K562 (cell line): ENCODE measurements around the gene ALG14. TPM values are rescaled to one million over a fixed set of nuclear protein-coding genes. Genes with fewer than 3 reads are reported as not detected.
A peak's percentile ranks its signal among the peaks of the same experiment; 100 is the strongest.

Source experiments
- ATAC-seq: fragments of 200-7000 bp; cut with Tn5 transposase; 3 replicates; pipeline ENCODE4 v1.9.1; 2020; ENCODE audit warnings: moderate library complexity
- BruUV-seq: library from RNA; stranded (reverse); fragments of 400-500 nt; replicated peaks from 2 replicates; lab custom pipeline; 2021; lab: Mats Ljungman, UMichigan
- CTCF ChIA-PET: fragments of 300-600 bp; formaldehyde crosslinking; extraction: SDS; loops from one replicate; lab custom pipeline; 2021; ENCODE audit warnings: low intra/inter-chr PET ratio; lab: Yijun Ruan, JAX
- POLR2A ChIA-PET: fragments of 300-600, 350-650 bp; sonication (Branson Sonifier 250); formaldehyde crosslinking; extraction: SDS; loops from one replicate; lab custom pipeline; 2021; ENCODE audit warnings: antibody characterized with exemption, inconsistent platforms; lab: Yijun Ruan, JAX
- DNase-seq, 4 experiments: peaks; one replicate each; pipeline versions ENCODE4 v3.0.0 to v3.0.0-alpha.2; 2011 to 2018; ENCODE audit warnings: low spot score in 3 of 4, mixed read lengths in 3 of 4; ENCODE audit errors: extremely low read depth in 1 of 4
- FAIRE-seq: peaks from 2 replicates; lab custom pipeline; 2011; peaks lifted over from hg19 to GRCh38; lab: Jason Lieb, UNC
- H2AFZ ChIP-seq: 2 replicates; pipeline ENCODE4 v1.6.0; 2011; ENCODE audit warnings: low read depth, low read length, control low read depth, inconsistent platforms
- H3K27ac ChIP-seq: fragments of 200-600 bp; 3 replicates; pipeline ENCODE4 v1.8.0; 2011; ENCODE audit warnings: low read depth, mild to moderate bottlenecking, control low read depth, inconsistent platforms, low read length, moderate library complexity, mixed read lengths; ENCODE audit errors: extremely low read depth
- H3K27me3 ChIP-seq, 2 experiments: fragments of 300-600 bp in 1 of 2; 2 replicates in 1 of 2; 3 replicates in 1 of 2; pipeline versions ENCODE4 v1.6.0 to v1.8.0; 2011; ENCODE audit warnings: inconsistent platforms in 2 of 2, low read length in 2 of 2, mild to moderate bottlenecking in 1 of 2, mixed read lengths in 1 of 2, moderate library complexity in 1 of 2; ENCODE audit not compliant: control insufficient read depth in 2 of 2, insufficient read depth in 2 of 2
- H3K36me3 ChIP-seq: fragments of 300-600 bp; 3 replicates; pipeline ENCODE4 v1.8.0; 2011; ENCODE audit warnings: mild to moderate bottlenecking, low read length, inconsistent platforms; ENCODE audit not compliant: control insufficient read depth, insufficient read depth
- H3K4me1 ChIP-seq, 2 experiments: fragments of 200-600 bp in 1 of 2; replicated peaks in 1 of 2; 2 replicates in 1 of 2; 3 replicates in 1 of 2; pipeline versions ENCODE4 v1.5.1 to v1.8.0; 2011; ENCODE audit warnings: inconsistent platforms in 2 of 2, low read length in 2 of 2, mild to moderate bottlenecking in 1 of 2, mixed read lengths in 1 of 2, moderate library complexity in 1 of 2; ENCODE audit not compliant: control insufficient read depth in 2 of 2, insufficient read depth in 2 of 2
- H3K4me2 ChIP-seq: 2 replicates; pipeline ENCODE4 v1.6.1; 2011; ENCODE audit warnings: low read length, control low read depth, inconsistent platforms, mixed read lengths; ENCODE audit not compliant: insufficient read depth
- H3K4me3 ChIP-seq: fragments of 200-600 bp; sonication (generic), shearing (Covaris generic); 2 replicates; pipeline ENCODE4 v1.5.1; 2016; ENCODE audit warnings: control low read depth, inconsistent platforms
- H3K79me2 ChIP-seq: fragments of 200-600 bp; 3 replicates; pipeline ENCODE4 v1.8.0; 2011; ENCODE audit warnings: low read length, inconsistent platforms; ENCODE audit not compliant: control insufficient read depth, insufficient read depth
- H3K9ac ChIP-seq, 2 experiments: 2 replicates each; pipeline versions ENCODE4 v1.6.0 to v1.6.1; 2011; ENCODE audit warnings: low read depth in 2 of 2, low read length in 2 of 2, control low read depth in 1 of 2, inconsistent platforms in 1 of 2, mild to moderate bottlenecking in 1 of 2, mixed read lengths in 1 of 2; ENCODE audit not compliant: insufficient read depth in 1 of 2
- H3K9me1 ChIP-seq: one replicate; pipeline ENCODE4 v1.6.0; 2011; ENCODE audit warnings: inconsistent platforms, mild to moderate bottlenecking, low read length, moderate library complexity; ENCODE audit not compliant: control insufficient read depth, insufficient read depth
- H3K9me3 ChIP-seq: replicated peaks from 2 replicates; pipeline ENCODE4 v1.5.1; 2011; ENCODE audit warnings: low read depth, low read length, inconsistent platforms; ENCODE audit not compliant: control insufficient read depth, insufficient read depth
- H4K20me1 ChIP-seq: replicated peaks from 2 replicates; pipeline ENCODE4 v1.6.1; 2011; ENCODE audit warnings: low read length, inconsistent platforms, mixed read lengths; ENCODE audit not compliant: control insufficient read depth, insufficient read depth
- BRF1 ChIP-seq: IDR thresholded peaks from 3 replicates; pipeline ENCODE4 v1.6.1; 2011; ENCODE audit warnings: borderline replicate concordance, mild to moderate bottlenecking; ENCODE audit not compliant: insufficient read length; ENCODE audit errors: extremely low read depth
- C11orf30 ChIP-seq: fragments of 450-650 bp; IDR thresholded peaks from 2 replicates; pipeline ENCODE4 v1.6.1; 2016; ENCODE audit warnings: low read depth, mild to moderate bottlenecking
- FOXP1 ChIP-seq: sonication (generic); formaldehyde crosslinking; IDR thresholded peaks from 2 replicates; pipeline ENCODE4 v1.8.0; 2022; ENCODE audit warnings: mild to moderate bottlenecking, missing genetic modification reagents
- NR2C1 ChIP-seq, 2 experiments: fragments of 450-650 bp; IDR thresholded peaks; 2 replicates each; pipeline ENCODE4 v1.6.1; 2017; ENCODE audit warnings: mild to moderate bottlenecking in 2 of 2, antibody characterized with exemption in 1 of 2, inconsistent platforms in 1 of 2, missing compliant biosample characterization in 1 of 2, missing genetic modification characterization in 1 of 2
- NR2C2 ChIP-seq, 2 experiments: fragments of 200-800 bp in 1 of 2; sonication (Bioruptor generic) in 1 of 2; sonication (generic) in 1 of 2; formaldehyde crosslinking in 1 of 2; IDR thresholded peaks; 2 replicates each; pipeline versions ENCODE4 v1.6.1 to v1.8.0; 2016 to 2022; ENCODE audit warnings: mild to moderate bottlenecking in 1 of 2, missing compliant biosample characterization in 1 of 2, missing genetic modification characterization in 1 of 2, missing genetic modification reagents in 1 of 2
- ZNF197 ChIP-seq: fragments of 200-800 bp; sonication (Bioruptor generic); IDR thresholded peaks from 2 replicates; pipeline ENCODE4 v1.6.1; 2016; ENCODE audit warnings: low read depth, missing genetic modification characterization, missing compliant biosample characterization
- ZNF384 ChIP-seq: IDR thresholded peaks from 2 replicates; pipeline ENCODE4 v1.6.1; 2012; ENCODE audit warnings: low read depth, low read length, improper control_type of control experiment
- ZNF41 ChIP-seq: fragments of 250-450 bp; sonication (Bioruptor Pico); conservative IDR thresholded peaks from 2 replicates; pipeline ENCODE4 v1.4.0; 2020; ENCODE audit warnings: mild to moderate bottlenecking
- ZNF830 ChIP-seq: fragments of 250-450 bp; sonication (Bioruptor Pico); IDR thresholded peaks from 2 replicates; pipeline ENCODE4 v1.5.0; 2021; ENCODE audit warnings: mild to moderate bottlenecking
- WGBS: fragments of 100-300 bp; shearing (Covaris generic); methylation state at CpG from one replicate; pipeline ENCODE4 v1.1.6; 2016; ENCODE audit warnings: low coverage, mixed read lengths; ENCODE audit not compliant: insufficient coverage; ENCODE audit errors: missing lambda C conversion rate; 5-methylcytosine and 5-hydroxymethylcytosine counted together
- in situ Hi-C: fragments of 300-500 bp; cut with MboI; formaldehyde crosslinking; loops from 4 replicates; pipeline ENCODE4 v1.15.0; 2018; ENCODE audit warnings: inconsistent platforms, mixed read lengths
- intact Hi-C: fragments of 100-400 bp; cut with micrococcal nuclease; formaldehyde crosslinking; loops from 2 replicates; pipeline ENCODE4 v1.14.2; 2022
- polyA plus RNA-seq, 8 experiments: library from polyadenylated mRNA; depleted of rRNA in 4 of 8; stranded (reverse) in 5 of 8; unstranded in 3 of 8; fragments of >200 nt; fragmentation: Nextera tagmentation in 2 of 8; fragmentation: Illumina TruSeq in 1 of 8; extraction: Ambion mirVana in 2 of 8; extraction: Trizol in 1 of 8; gene quantifications; 2 replicates each; pipeline versions ENCODE4 v1.2.1 to v1.2.3, GENCODE V29; 2011 to 2014; ENCODE audit warnings: inconsistent platforms in 1 of 8, missing spikeins in 1 of 8
- total RNA-seq, 7 experiments: library from RNA; depleted of rRNA in 6 of 7; stranded (reverse); fragments of >200 nt in 6 of 7; fragmentation: Illumina TruSeq in 2 of 7; extraction: Trizol in 2 of 7; gene quantifications; 2 replicates each; pipeline versions ENCODE4 v1.2.1 to v1.2.3, GENCODE V29; 2011 to 2021; ENCODE audit warnings: low replicate concordance in 1 of 7
- TF ChIP-seq, protein P1 (sequence below): fragments of 250-450 bp; sonication (Bioruptor Pico); IDR thresholded peaks from 2 replicates; pipeline ENCODE4 v1.4.0; 2020; ENCODE audit warnings: mild to moderate bottlenecking, moderate library complexity

The ALG14 gene
- total and polyA plus RNA-seq, 9 of the 15 experiments (the other 6 are each of a cell fraction or from before 2014, with no cell fraction given) = 2.8 to 16.2 (median 4.9) TPM

DNA sequence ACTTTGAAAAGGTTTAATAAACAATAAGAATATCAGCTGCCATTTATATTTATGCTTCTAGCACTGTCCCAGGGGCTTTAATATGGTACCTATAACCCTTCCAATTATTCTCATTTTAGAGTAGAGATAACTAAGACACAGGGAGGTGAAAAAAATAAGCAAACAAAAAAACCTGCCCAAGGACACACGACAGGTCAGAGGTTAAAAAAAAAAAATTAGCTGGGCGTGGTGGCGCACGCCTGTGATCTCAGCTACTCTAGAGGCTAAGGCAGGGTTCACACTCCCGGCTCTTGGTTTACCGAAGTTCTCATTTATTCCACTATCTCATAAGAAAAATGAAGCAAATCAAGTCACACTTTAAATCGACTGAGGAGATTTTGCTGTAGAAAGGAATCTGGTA lies 111.2 kb downstream of the ALG14 start:
- Histone ChIP-seq H3K27ac (no peak overlapping the region), H3K79me2 (no peaks in the 10 kb centered on the region), H4K20me1 (no peaks in the 10 kb centered on the region), H3K27me3 (peaks cover 3 to 5% of the 10 kb centered on the region in 2 experiments; a peak in 1 of 5 replicates), H3K4me3 (no peak overlapping the region)
- peak in 1 of 4 experiments; percentile 8 for DNase-seq
- no TSS peak for BruUV-seq
- in situ Hi-C loops = no loop called here
- ATAC-seq = 0 out of 3 replicates have a peak, but pooled peaks have one; percentile 46
- TF ChIP-seq ZNF197 (no peak), NR2C1 (IDR thresholded peaks at IDR 0.05) (peak; percentile 62), NR2C1 (tag; IDR thresholded peaks at IDR 0.05) (no peak), FOXP1 (CRISPR knock-in tag) (no peak), ZNF384 (peak; percentile 56; the same call in 1 of the 2 replicates), ZNF41 (CRISPR knock-in tag) (no peak), C11orf30 (no peak), BRF1 (no peak), NR2C2 (CRISPR knock-in tag; IDR thresholded peaks at IDR 0.05) (no peak), NR2C2 (tag; IDR thresholded peaks at IDR 0.05) (0 out of 2 replicates have a peak, but pooled peaks have one; percentile 16), ZNF830 (CRISPR knock-in tag) (no peak)
- TF ChIP-seq, protein P1, sequence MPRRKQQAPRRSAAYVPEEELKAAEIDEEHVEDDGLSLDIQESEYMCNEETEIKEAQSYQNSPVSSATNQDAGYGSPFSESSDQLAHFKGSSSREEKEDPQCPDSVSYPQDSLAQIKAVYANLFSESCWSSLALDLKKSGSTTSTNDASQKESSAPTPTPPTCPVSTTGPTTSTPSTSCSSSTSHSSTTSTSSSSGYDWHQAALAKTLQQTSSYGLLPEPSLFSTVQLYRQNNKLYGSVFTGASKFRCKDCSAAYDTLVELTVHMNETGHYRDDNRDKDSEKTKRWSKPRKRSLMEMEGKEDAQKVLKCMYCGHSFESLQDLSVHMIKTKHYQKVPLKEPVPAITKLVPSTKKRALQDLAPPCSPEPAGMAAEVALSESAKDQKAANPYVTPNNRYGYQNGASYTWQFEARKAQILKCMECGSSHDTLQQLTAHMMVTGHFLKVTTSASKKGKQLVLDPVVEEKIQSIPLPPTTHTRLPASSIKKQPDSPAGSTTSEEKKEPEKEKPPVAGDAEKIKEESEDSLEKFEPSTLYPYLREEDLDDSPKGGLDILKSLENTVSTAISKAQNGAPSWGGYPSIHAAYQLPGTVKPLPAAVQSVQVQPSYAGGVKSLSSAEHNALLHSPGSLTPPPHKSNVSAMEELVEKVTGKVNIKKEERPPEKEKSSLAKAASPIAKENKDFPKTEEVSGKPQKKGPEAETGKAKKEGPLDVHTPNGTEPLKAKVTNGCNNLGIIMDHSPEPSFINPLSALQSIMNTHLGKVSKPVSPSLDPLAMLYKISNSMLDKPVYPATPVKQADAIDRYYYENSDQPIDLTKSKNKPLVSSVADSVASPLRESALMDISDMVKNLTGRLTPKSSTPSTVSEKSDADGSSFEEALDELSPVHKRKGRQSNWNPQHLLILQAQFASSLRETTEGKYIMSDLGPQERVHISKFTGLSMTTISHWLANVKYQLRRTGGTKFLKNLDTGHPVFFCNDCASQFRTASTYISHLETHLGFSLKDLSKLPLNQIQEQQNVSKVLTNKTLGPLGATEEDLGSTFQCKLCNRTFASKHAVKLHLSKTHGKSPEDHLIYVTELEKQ (CRISPR knock-in tag) = no peak
- TF ChIP-seq, all 486 proteins: peak for 3
- no peak overlapping the region for H3K9ac ChIP-seq
- ChIA-PET CTCF (no interaction called here), POLR2A (interaction anchor here (1.2 to 1.4 kb wide), 2 partner anchors 17 to 59 kb away, joined by 3 to 5 read pairs; no protein-coding TSS in a partner anchor)
- no peak overlapping the region for H3K4me2 ChIP-seq
- no peaks in the 10 kb centered on the region for H3K9me1 ChIP-seq
- H3K4me1 ChIP-seq = no peaks in the 10 kb centered on the region
- 12% methylated on average over 7 of the region's 7 CpGs for WGBS
- no peaks in the 10 kb centered on the region for H3K9me3 ChIP-seq
- H2AFZ ChIP-seq = no peak overlapping the region
- no peaks in the 10 kb centered on the region for H3K36me3 ChIP-seq
- no peak for FAIRE-seq
- intact Hi-C loops = loop anchor here (5.0 kb wide), 1 partner anchor 81 kb away; no protein-coding TSS in a partner anchor
